Measurements from ENCODE around the gene ADCY1. TPM values are rescaled to one million over a fixed set of nuclear protein-coding genes. Genes with fewer than 3 reads are reported as not detected.
A peak's percentile ranks its signal among the peaks of the same experiment; 100 is the strongest.

ADCY1 gene
- total and polyA plus RNA-seq, 12 donors = 0.46 to 8.6 (median 3.4) TPM

GRCh38 chr7:45662540-45663166, 88.5 kb downstream of the ADCY1 start:
- Histone ChIP-seq H3K36me3 (no peaks in the 10 kb centered on the region), H3K4me1 (no peaks in the 10 kb centered on the region), H3K27ac (no peak overlapping the region), H3K27me3 (no peaks in the 10 kb centered on the region), H3K9me3 (peaks cover 0 to 4% (median 0%) of the 10 kb centered on the region in 11 donors), H3K4me3 (no peak overlapping the region)
- 88 to 89% methylated on average over 15 of the region's 15 CpGs for WGBS, 2 donors
- intact Hi-C loops (cut with DNase I) = loop anchor here in 5 of 10 donors (5.0 to 10.0 kb wide), 4 partner anchors 92 to 508 kb away; partner anchors contain the start of gene RAMP3 (in 1 of the 5)
- ATAC-seq (peak in 2 of 8 donors; percentile 19 to 21), DNase-seq (no peak)
- no peak for TF ChIP-seq CTCF (IDR thresholded peaks at IDR 0.05)

DNA sequence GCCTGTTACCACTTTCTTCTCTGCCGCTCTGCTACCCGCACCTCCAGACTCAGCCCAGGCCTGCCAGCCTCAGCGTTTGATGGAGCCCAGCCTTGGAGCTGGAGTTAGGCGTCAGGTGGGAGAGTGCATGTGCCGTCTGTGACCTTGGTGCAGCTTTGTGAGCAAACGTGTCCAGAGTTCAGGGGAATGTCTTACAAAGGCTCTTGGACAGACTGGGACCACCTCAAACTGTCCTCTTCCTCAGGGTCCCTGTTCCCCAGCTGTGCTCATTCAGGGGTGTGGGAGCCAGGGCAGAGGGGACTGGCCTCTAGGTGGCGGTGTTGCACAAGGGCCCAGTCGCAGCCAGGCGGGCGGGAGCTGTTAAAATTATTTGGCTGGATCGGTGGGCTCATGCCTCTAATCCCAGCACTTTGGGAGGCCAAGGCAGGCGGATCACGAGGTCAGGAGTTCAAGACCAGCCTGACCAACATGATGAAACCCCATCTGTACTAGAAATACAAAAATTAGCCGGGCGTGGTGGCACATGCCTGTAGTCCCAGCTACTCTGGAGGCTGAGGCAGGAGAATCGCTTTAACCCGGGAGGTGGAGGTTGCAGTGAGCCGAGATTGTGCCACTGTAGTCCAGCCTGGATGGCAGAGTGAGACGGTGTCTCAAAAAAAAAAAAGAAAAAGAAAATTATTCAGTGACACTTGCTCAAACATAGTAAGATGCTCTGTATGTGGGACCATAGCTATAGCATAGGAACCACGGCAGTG, 89.2 kb downstream of the ADCY1 start:
- H3K4me3 ChIP-seq = no peak overlapping the region

GRCh38 chr7:45663965-45664633, 89.9 kb downstream of the ADCY1 start:
- WGBS, 2 donors = 79 to 84% methylated on average over 9 of the region's 9 CpGs
- TF ChIP-seq CTCF (IDR thresholded peaks at IDR 0.05) = no peak
- no peaks in the 10 kb centered on the region for H3K4me1 ChIP-seq
- no peaks in the 10 kb centered on the region for H3K36me3 ChIP-seq
- ATAC-seq (no peak), DNase-seq (peak in 1 of 2 donors; percentile 1)
- H3K9me3 ChIP-seq = peaks cover 0 to 4% (median 0%) of the 10 kb centered on the region in 11 donors
- no peak overlapping the region for H3K27ac ChIP-seq
- H3K4me3 ChIP-seq = no peak overlapping the region
- intact Hi-C loops (cut with DNase I) = loop anchor here in 5 of 10 donors (5.0 to 10.0 kb wide), 4 partner anchors 91 to 509 kb away; partner anchors contain the start of gene RAMP3 (in 1 of the 5)
- H3K27me3 ChIP-seq = no peaks in the 10 kb centered on the region

More for the DNA sequence above, 89.2 kb downstream of the ADCY1 start:
- peak; percentile 47 to 77 (median 72) for TF ChIP-seq CTCF (IDR thresholded peaks at IDR 0.05)
- WGBS, 2 donors = 78 to 79% methylated on average over 20 of the region's 20 CpGs
- Histone ChIP-seq H3K27me3 (no peaks in the 10 kb centered on the region), H3K27ac (no peak overlapping the region), H3K9me3 (peaks cover 0 to 4% (median 0%) of the 10 kb centered on the region in 11 donors), H3K36me3 (no peaks in the 10 kb centered on the region), H3K4me1 (no peaks in the 10 kb centered on the region)
- intact Hi-C loops (cut with DNase I) = loop anchor here in 5 of 10 donors (5.0 to 10.0 kb wide), 4 partner anchors 91 to 509 kb away; partner anchors contain the start of gene RAMP3 (in 1 of the 5)
- ATAC-seq (peak in 7 of 8 donors; percentile 46 to 70 (median 61)), DNase-seq (peak; percentile 18 to 57)

DNA sequence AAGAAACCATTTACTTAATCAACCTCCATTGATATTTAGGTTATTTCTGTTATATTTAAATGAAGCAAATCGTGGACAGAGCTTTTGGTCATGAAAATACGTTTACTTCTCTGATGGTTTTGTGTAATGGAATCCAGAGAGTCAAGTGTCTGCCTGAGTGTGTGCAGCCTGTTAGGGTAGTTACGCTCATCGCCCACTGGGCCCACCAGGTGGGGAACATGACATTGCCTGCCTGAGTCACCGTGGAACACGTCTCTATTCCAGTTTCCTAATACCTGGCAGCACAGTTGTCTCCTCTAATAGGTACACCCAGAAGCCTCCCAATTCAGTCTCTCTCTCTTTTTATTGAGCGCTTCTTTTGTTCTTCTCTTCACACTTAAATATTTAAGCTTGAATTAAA, 91.0 kb downstream of the ADCY1 start:
- Histone ChIP-seq H3K27me3 (no peaks in the 10 kb centered on the region), H3K36me3 (no peaks in the 10 kb centered on the region), H3K4me3 (no peak overlapping the region), H3K4me1 (no peaks in the 10 kb centered on the region), H3K27ac (no peak overlapping the region), H3K9me3 (peaks cover 0 to 4% (median 0%) of the 10 kb centered on the region in 11 donors)
- no peak for TF ChIP-seq CTCF (IDR thresholded peaks at IDR 0.05)
- DNase-seq (no peak), ATAC-seq (no peak)
- WGBS, 2 donors = 91 to 96% methylated on average over 7 of the region's 7 CpGs
- intact Hi-C loops (cut with DNase I) = loop anchor here in 4 of 10 donors (10.0 kb wide), 3 partner anchors 90 to 510 kb away; partner anchors contain the start of gene RAMP3 (in 1 of the 4)
